GM18517 (cell line): ENCODE data around the gene NUP37.
"Not testable (repeated sequence)": the region's sequence is repeated elsewhere in the genome, so short reads cannot be mapped to it uniquely, and the experiment has no call there.

Experiments used
- ATAC-seq: cut with Tn5 transposase; IDR thresholded peaks from one replicate; pipeline ENCODE4 v1.9.1; 2021; ENCODE audit warnings: mild to moderate bottlenecking, moderate library complexity; ENCODE audit not compliant: unreplicated experiment

The NUP37 gene

GRCh38 chr12:102119674-102120563 lies at the start of gene NUP37, which contains the start of gene PARPBP:
Gene NUP37, minus strand, starts transcription at chr12:102120114. Its CDS starts 1,596 bp downstream, at chr12:102118518.
Gene PARPBP, plus strand, starts transcription at chr12:102120183. Its CDS starts 3,706 bp downstream, at chr12:102123889.
- ATAC-seq: peak; percentile 95

- peak; percentile 67 for ATAC-seq
Measured at GRCh38 chr12:102167821-102168604, 48.1 kb upstream of the NUP37 start.

GRCh38 chr12:102163383-102163782 lies 43.5 kb upstream of the NUP37 start:
- ATAC-seq: no peak

- not testable (repeated sequence) for ATAC-seq
Measured at GRCh38 chr12:102155206-102155605, 35.3 kb upstream of the NUP37 start.

GRCh38 chr12:102147062-102147587 lies 27.2 kb upstream of the NUP37 start:
- not testable (repeated sequence) for ATAC-seq

- no peak for ATAC-seq
Measured at GRCh38 chr12:102144221-102144620, 24.3 kb upstream of the NUP37 start.

- not testable (repeated sequence) for ATAC-seq
Measured at GRCh38 chr12:102142866-102143373, 23.0 kb upstream of the NUP37 start.

- ATAC-seq: not testable (repeated sequence)
Measured at GRCh38 chr12:102137619-102138018, 17.7 kb upstream of the NUP37 start.

- not testable (repeated sequence) for ATAC-seq
Measured at GRCh38 chr12:102131442-102131841, 11.5 kb upstream of the NUP37 start.

GRCh38 chr12:102130720-102131119 lies 10.8 kb upstream of the NUP37 start:
- ATAC-seq: not testable (repeated sequence)

GRCh38 chr12:102121328-102121727 lies 1.4 kb upstream of the NUP37 start:
- not testable (repeated sequence) for ATAC-seq

- no peak for ATAC-seq
Measured at GRCh38 chr12:102120886-102121285, 972 bp upstream of the NUP37 start.

- ATAC-seq: no peak
Measured at GRCh38 chr12:102120564-102120873, 605 bp upstream of the NUP37 start.

- no peak for ATAC-seq
Measured at GRCh38 chr12:102118874-102119273, 1.0 kb downstream of the NUP37 start.

- ATAC-seq: no peak
Measured at GRCh38 chr12:102116392-102116791, 3.5 kb downstream of the NUP37 start.

- no peak for ATAC-seq
Measured at GRCh38 chr12:102114212-102114611, 5.7 kb downstream of the NUP37 start.

- no peak for ATAC-seq
Measured at GRCh38 chr12:102110782-102111181, 9.1 kb downstream of the NUP37 start.

GRCh38 chr12:102107970-102108369 lies 11.9 kb downstream of the NUP37 start:
- no peak for ATAC-seq

- no peak for ATAC-seq
Measured at GRCh38 chr12:102106905-102107304, 13.0 kb downstream of the NUP37 start.

GRCh38 chr12:102096855-102097254 lies 23.1 kb downstream of the NUP37 start:
- no peak for ATAC-seq

GRCh38 chr12:102095677-102096263 lies 24.1 kb downstream of the NUP37 start:
- peak; percentile 60 for ATAC-seq
